Measurements from ENCODE around the gene KCNJ15. TPM values are rescaled to one million over a fixed set of nuclear protein-coding genes. Genes with fewer than 3 reads are reported as not detected.

Gene KCNJ15
- total and polyA plus RNA-seq, 8 donors, result 54.1 to 103 (median 80.7) TPM

DNA sequence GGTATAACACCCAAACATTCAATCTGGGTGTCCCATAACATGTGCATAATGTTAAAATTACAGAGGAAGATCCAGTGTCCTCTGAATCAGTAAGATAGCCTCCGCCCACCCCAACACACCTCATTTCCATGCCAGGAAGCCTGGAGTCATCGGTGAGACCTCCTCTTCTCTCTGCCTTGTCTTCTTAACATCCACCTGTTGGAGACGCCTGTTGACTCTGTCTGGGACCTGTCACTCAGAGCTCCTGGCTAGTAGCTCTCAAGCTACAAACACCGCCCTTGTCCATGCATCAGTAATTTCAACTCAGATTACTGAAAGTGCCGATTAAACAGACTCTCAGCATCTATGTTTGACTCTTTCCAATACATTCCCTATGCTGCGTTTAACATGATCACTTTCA, 27.4 kb downstream of the KCNJ15 start:
- ATAC-seq (no peak), DNase-seq (no peak)
- Histone ChIP-seq H3K9me3 (no peaks in the 10 kb centered on the region), H3K4me1 (peaks cover 3 to 96% of the 10 kb centered on the region in 2 donors), H3K27ac (peak overlapping the region; percentile 58 to 93), H3K4me3 (no peak overlapping the region), H3K36me3 (no peaks in the 10 kb centered on the region), H3K27me3 (no peaks in the 10 kb centered on the region)
- no peak for TF ChIP-seq CTCF (IDR thresholded peaks at IDR 0.05)
- intact Hi-C loops (cut with DNase I), result no loop called here

- DNase-seq, result no peak
- H3K4me3 ChIP-seq, result no peak overlapping the region
- no peak for ATAC-seq
- no peak for TF ChIP-seq CTCF (IDR thresholded peaks at IDR 0.05)
- peaks cover 3 to 94% of the 10 kb centered on the region in 2 donors for H3K4me1 ChIP-seq
- intact Hi-C loops (cut with DNase I), result no loop called here
- H3K9me3 ChIP-seq, result no peaks in the 10 kb centered on the region
- no peaks in the 10 kb centered on the region for H3K36me3 ChIP-seq
- H3K27ac ChIP-seq, result peak overlapping the region; percentile 28 to 45
- H3K27me3 ChIP-seq, result no peaks in the 10 kb centered on the region
Observed at GRCh38 chr21:38286739-38287471, 30.1 kb downstream of the KCNJ15 start.

DNA sequence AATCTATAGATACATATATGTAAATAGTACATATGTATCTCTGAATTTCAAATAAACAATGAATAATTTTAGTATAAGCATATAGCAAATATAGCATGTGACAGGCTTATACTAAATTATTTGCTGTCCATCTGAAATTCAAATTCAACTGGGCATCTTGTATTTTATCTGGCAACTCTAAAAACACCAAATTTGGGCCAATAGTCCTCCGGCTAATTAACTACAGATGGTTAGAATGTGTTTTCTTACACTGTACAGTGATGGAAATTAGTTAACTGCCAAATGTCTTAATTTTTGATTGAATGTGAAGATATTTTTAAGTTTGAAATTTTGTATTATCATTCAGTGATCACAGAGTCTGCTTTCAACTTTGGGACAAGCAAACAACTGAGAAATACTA, 30.7 kb downstream of the KCNJ15 start:
- Histone ChIP-seq H3K9me3 (no peaks in the 10 kb centered on the region), H3K4me1 (peaks cover 6 to 94% of the 10 kb centered on the region in 2 donors), H3K4me3 (no peak overlapping the region), H3K27ac (peak overlapping the region; percentile 28 to 45), H3K36me3 (no peaks in the 10 kb centered on the region), H3K27me3 (no peaks in the 10 kb centered on the region)
- intact Hi-C loops (cut with DNase I), result no loop called here
- no peak for ATAC-seq
- TF ChIP-seq CTCF (IDR thresholded peaks at IDR 0.05), result no peak
- no peak for DNase-seq

GRCh38 chr21:38289705-38290485, 33.1 kb downstream of the KCNJ15 start:
- peak overlapping the region; percentile 44 to 88 for H3K27ac ChIP-seq

More at GRCh38 chr21:38289705-38290485, 33.1 kb downstream of the KCNJ15 start:
- Histone ChIP-seq H3K27me3 (no peaks in the 10 kb centered on the region), H3K4me3 (no peak overlapping the region), H3K9me3 (no peaks in the 10 kb centered on the region), H3K4me1 (peaks cover 19 to 95% of the 10 kb centered on the region in 2 donors), H3K36me3 (no peaks in the 10 kb centered on the region)
- no peak for TF ChIP-seq CTCF (IDR thresholded peaks at IDR 0.05)
- ATAC-seq (peak; percentile 63), DNase-seq (peak in 1 of 4 donors; percentile 76)
- intact Hi-C loops (cut with DNase I), result no loop called here

Measured in left lung (tissue), 10 donors.